WTC11 (cell line): Measurements from ENCODE around the gene WASHC2C.
"Not testable (repeated sequence)": the region's sequence is repeated elsewhere in the genome, so short reads cannot be mapped to it uniquely, and the experiment has no call there.

Experiments
- ELF4 ChIP-seq: sonication (generic); formaldehyde crosslinking; IDR thresholded peaks from 2 replicates; pipeline ENCODE4 v1.8.1; 2022; ENCODE audit warnings: low read depth, mild to moderate bottlenecking, moderate library complexity, missing genetic modification reagents
- FOXJ3 ChIP-seq: sonication (generic); formaldehyde crosslinking; IDR thresholded peaks from 2 replicates; pipeline ENCODE4 v1.9.0; 2021; ENCODE audit warnings: missing genetic modification reagents, mild to moderate bottlenecking, borderline replicate concordance
- MAX ChIP-seq: sonication (generic); formaldehyde crosslinking; IDR thresholded peaks from 2 replicates; pipeline ENCODE4 v1.8.0; 2022; ENCODE audit warnings: mild to moderate bottlenecking, missing genetic modification reagents
- NR2C2 ChIP-seq: sonication (generic); formaldehyde crosslinking; IDR thresholded peaks from 2 replicates; pipeline ENCODE4 v1.8.0; 2022; ENCODE audit warnings: mild to moderate bottlenecking, missing genetic modification reagents
- USF2 ChIP-seq: sonication (generic); formaldehyde crosslinking; IDR thresholded peaks from 2 replicates; pipeline ENCODE4 v1.8.1; 2023; ENCODE audit warnings: mild to moderate bottlenecking, missing genetic modification reagents, moderate library complexity
- ZNF232 ChIP-seq: sonication (generic); formaldehyde crosslinking; IDR thresholded peaks from 2 replicates; pipeline ENCODE4 v1.8.0; 2022; ENCODE audit warnings: mild to moderate bottlenecking, missing genetic modification reagents
- ZNF263 ChIP-seq: sonication (generic); formaldehyde crosslinking; IDR thresholded peaks from 2 replicates; pipeline ENCODE4 v1.8.1; 2022; ENCODE audit warnings: low read depth, mild to moderate bottlenecking, moderate library complexity, missing genetic modification reagents
- TF ChIP-seq, protein P1 (sequence below): fragments of 200-600 bp; IDR thresholded peaks from 2 replicates; pipeline ENCODE4 v1.8.0; 2022; ENCODE audit warnings: antibody characterized with exemption
- TF ChIP-seq, protein P2 (sequence below): sonication (generic); formaldehyde crosslinking; IDR thresholded peaks from 2 replicates; pipeline ENCODE4 v1.8.1; 2022; ENCODE audit warnings: low read depth, missing genetic modification reagents, borderline replicate concordance

DNA sequence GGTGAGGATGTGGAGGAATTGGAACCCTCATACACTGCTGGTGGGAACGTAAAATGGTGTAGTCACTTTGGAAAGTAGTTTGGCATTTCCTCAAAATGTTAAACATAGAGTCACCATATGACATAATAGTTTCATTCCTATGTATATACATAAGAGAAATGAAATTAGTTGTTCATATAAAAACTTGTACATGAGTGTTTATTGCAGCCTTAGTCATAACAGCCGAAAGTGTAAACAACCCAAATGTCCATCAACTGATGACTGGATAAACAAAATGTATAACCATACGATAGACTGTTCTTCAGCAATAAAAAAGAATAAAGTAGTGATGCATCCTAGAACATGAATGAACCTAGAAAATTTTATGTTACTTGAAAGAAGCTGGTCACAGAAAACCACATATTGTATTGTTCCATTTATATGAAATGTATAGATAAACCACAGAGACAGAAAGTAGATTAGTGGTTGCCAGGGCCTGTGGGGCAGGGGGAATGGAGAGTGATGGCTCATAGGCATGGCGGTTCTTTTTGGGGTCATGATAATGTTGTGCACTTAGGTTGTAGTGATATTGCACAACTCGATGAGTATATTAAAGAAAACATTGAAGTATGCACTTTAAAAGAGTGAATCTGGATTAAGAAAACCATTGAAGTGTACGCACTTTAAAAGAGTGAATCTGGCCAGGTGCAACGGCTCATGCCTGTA, 44.8 kb downstream of the WASHC2C start:
- TF ChIP-seq, protein P1, sequence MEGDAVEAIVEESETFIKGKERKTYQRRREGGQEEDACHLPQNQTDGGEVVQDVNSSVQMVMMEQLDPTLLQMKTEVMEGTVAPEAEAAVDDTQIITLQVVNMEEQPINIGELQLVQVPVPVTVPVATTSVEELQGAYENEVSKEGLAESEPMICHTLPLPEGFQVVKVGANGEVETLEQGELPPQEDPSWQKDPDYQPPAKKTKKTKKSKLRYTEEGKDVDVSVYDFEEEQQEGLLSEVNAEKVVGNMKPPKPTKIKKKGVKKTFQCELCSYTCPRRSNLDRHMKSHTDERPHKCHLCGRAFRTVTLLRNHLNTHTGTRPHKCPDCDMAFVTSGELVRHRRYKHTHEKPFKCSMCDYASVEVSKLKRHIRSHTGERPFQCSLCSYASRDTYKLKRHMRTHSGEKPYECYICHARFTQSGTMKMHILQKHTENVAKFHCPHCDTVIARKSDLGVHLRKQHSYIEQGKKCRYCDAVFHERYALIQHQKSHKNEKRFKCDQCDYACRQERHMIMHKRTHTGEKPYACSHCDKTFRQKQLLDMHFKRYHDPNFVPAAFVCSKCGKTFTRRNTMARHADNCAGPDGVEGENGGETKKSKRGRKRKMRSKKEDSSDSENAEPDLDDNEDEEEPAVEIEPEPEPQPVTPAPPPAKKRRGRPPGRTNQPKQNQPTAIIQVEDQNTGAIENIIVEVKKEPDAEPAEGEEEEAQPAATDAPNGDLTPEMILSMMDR: not testable (repeated sequence)
- TF ChIP-seq NR2C2 (CRISPR knock-in tag); MAX (CRISPR knock-in tag); FOXJ3 (CRISPR knock-in tag); ZNF232 (CRISPR knock-in tag); USF2; ELF4 (CRISPR knock-in tag); ZNF263 (CRISPR knock-in tag): not testable (repeated sequence)
- TF ChIP-seq, protein P2, sequence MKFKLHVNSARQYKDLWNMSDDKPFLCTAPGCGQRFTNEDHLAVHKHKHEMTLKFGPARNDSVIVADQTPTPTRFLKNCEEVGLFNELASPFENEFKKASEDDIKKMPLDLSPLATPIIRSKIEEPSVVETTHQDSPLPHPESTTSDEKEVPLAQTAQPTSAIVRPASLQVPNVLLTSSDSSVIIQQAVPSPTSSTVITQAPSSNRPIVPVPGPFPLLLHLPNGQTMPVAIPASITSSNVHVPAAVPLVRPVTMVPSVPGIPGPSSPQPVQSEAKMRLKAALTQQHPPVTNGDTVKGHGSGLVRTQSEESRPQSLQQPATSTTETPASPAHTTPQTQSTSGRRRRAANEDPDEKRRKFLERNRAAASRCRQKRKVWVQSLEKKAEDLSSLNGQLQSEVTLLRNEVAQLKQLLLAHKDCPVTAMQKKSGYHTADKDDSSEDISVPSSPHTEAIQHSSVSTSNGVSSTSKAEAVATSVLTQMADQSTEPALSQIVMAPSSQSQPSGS (CRISPR knock-in tag): not testable (repeated sequence)
